Fibroblast of peridontal ligament (primary cell): Measurements from ENCODE around the gene DLX5.

Experiments
- DNase-seq: peaks from one replicate; pipeline ENCODE4 v3.0.0-alpha.2; 2010; ENCODE audit errors: extremely low read depth

DLX5 gene

GRCh38 chr7:96992192-96993005 is 32.2 kb downstream of the DLX5 start:
- no peak for DNase-seq

- no peak for DNase-seq
Observed at GRCh38 chr7:96991546-96992191, 33.0 kb downstream of the DLX5 start.

GRCh38 chr7:96989859-96990317 is 34.7 kb downstream of the DLX5 start:
- DNase-seq = no peak

GRCh38 chr7:96989241-96989858 is 35.3 kb downstream of the DLX5 start:
- DNase-seq = no peak

- no peak for DNase-seq
Observed at GRCh38 chr7:96987719-96988118, 36.9 kb downstream of the DLX5 start.

- no peak for DNase-seq
Observed at GRCh38 chr7:96986901-96987300, 37.7 kb downstream of the DLX5 start.

- DNase-seq = no peak
Observed at GRCh38 chr7:96985992-96986391, 38.6 kb downstream of the DLX5 start.

GRCh38 chr7:96982586-96982985 is 42.0 kb downstream of the DLX5 start:
- DNase-seq = no peak

- DNase-seq = no peak
Observed at GRCh38 chr7:96979551-96980276, 44.9 kb downstream of the DLX5 start.

GRCh38 chr7:96977445-96977844 is 47.2 kb downstream of the DLX5 start:
- DNase-seq = no peak

GRCh38 chr7:96976106-96976505 is 48.5 kb downstream of the DLX5 start:
- peak; percentile 19 for DNase-seq

GRCh38 chr7:96973986-96974385 is 50.6 kb downstream of the DLX5 start:
- peak; percentile 97 for DNase-seq

GRCh38 chr7:96970739-96971138 is 53.9 kb downstream of the DLX5 start:
- no peak for DNase-seq
